GM18867 (cell line): ENCODE measurements around the gene NAT16.
"Not testable (repeated sequence)": the region's sequence is repeated elsewhere in the genome, so short reads cannot be mapped to it uniquely, and the experiment has no call there.

Experiments
- ATAC-seq: cut with Tn5 transposase; IDR thresholded peaks from one replicate; pipeline ENCODE4 v1.9.1; 2021; ENCODE audit warnings: mild to moderate bottlenecking, moderate library complexity; ENCODE audit not compliant: unreplicated experiment

Gene NAT16

DNA sequence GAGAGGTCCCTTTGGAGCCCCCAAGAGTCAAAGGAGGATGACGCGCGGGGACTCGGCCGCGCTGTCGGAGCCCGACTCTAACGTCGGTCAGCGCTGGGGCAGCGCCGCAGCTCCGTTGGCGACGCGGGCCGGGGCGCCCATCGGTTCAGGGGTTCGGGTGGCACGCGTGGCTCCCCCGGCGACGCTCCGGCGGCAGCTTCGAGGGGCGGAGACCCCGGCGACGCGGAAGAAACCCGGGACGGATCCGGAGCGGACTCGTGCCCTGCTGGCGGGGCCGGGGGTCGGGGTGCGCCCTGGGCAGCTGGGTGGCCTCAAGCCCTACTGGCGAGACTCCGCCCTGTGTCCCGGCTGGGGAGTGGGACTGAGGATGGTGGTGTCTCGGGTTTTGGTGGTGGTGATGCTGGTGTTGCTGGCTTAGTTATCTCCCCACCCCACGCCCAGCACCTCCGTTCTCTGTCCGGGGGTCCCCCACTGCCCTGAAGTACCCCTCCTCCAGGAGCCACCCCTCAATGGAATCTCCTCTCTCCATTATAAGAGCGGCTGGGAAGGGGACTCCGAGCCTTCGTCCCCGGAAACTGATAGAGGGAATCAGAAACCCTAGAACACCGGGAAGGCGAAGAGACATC, at the start of gene NAT16:
TSS of gene NAT16 (minus strand) at position 164 of the 626 bp plus-strand sequence. CDS start 5,486 bp downstream, outside the sequence.
- ATAC-seq: no peak

DNA sequence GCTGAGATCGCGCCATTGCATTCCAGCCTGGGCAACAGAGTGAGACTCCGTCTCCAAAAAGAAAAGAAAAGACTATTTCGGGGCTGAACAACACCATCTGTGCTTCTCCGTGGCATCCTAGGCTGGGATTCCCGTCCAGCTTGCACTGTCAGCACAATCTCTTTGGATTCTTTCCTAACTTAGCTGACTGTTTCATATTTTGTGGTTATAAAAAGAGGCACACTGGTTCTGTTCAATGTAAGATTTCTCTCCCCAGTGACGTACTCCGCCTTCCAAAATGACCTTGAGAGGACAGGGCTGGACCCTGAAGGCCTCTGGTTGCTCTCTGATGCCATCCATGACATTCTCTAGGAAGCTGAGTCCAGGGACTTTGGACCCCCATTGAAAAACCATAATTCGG, 46.6 kb upstream of the NAT16 start:
- ATAC-seq: no peak

- ATAC-seq: no peak
Measured at GRCh38 chr7:101225650-101226049, 45.6 kb upstream of the NAT16 start.

DNA sequence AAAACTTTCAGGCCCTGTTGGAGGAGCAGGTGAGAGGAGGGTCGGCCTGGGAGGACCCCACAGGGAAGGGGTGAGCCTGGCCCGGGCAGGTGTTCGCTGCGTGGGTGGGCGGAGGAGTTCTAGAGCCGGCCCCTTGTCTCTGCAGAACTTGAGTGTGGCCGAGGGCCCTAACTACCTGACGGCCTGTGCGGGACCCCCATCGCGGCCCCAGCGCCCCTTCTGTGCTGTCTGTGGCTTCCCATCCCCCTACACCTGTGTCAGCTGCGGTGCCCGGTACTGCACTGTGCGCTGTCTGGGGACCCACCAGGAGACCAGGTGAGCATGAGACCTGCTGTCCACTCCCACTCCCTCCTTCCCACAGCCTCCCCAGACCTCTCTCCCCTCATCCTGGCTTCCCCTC, 43.4 kb upstream of the NAT16 start:
- no peak for ATAC-seq

GRCh38 chr7:101222275-101222830, 42.3 kb upstream of the NAT16 start:
- no peak for ATAC-seq

GRCh38 chr7:101220295-101220694, 40.2 kb upstream of the NAT16 start:
- no peak for ATAC-seq

DNA sequence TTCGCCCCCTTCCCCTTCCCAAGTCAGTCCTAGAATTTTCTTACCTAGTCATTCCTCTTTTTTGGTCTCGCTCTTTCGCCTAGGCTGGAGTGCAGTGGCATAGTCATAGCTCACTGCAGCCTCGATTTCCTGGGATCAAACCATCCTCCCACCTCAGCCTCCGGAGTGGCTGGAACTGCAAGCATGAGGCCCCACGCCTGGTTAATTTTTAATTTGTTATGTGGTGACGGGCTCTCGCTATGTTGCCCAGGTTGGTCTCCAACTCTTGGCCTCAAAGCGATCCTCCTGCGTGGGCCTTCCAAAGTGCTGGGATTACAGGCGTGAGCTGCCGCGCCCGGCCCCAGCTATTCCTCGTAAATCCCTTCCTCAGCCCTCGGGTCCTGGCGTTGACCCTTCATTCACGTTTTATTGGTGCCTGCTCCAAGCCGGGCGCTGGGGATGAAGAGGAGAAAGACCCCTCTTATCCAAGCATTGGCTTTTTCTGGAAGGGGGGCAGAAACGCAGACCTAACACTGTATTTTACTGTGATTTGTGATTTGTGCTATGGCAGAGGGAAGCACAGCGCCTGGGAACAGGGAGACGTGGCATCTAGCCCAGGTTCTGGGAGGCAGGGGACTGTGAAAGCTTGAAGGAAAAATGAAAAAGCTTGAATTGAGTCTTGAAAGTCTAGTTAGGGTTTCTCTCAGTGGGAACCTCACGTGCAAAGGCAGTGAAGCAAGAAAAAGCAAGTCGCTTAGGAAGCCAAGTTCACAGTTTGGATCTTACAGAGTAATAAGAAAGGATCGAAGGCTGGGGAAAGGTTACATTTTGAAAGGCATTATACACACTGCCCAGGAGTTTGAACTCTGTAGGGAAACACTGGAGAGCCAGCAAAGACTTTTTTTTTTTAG, 38.4 kb upstream of the NAT16 start:
- no peak for ATAC-seq

DNA sequence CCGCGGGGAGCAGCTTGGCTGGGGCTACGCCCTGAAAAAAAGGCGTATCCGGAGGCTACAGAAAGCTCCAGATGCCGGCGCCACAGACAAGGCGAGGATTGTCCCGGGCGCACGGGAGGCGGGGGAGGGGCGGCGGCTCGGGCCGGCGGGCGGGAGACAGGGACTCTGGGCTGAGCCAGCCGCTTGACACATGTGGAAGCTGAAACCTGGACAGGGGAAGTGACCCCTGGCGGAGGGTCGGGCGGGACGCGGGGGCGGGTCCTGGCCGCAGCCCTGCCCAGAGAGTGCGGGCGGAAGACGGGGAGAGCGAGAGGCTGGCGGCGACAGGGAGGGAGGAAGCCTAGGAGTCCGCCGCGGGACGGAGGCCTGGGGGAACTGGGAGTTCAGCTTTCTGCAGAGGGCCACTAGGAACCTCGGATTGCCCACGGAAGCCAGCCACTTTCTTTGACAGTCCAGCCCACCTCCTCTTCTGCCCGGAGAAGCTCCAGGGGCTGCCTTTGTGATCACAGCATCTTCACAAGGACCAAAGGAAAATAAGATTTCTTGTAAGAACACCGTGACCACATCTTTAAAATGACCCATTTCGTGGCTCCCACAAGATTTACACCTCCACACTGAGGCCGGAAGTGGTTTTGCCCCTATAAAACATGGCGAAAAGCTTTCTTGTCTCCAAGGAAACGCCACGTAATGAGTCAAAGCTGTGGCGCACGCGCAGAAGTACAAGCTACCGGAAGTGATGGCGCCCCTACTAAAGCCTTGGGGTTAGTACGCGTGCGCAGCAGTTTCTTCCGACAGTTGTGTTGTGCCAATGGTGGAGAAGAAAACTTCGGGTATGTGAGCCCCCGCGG, 37.5 kb upstream of the NAT16 start, which contains the start of the genes PLOD3 and ZNHIT1:
TSS of gene PLOD3 (minus strand) at position 194 of the 848 bp plus-strand sequence. CDS start 307 bp downstream, outside the sequence.
TSS of gene ZNHIT1 (plus strand) at position 778 of the 848 bp plus-strand sequence. CDS start at position 809, 31 bp downstream.
- peak; percentile 67 for ATAC-seq

GRCh38 chr7:101216860-101217387, 36.8 kb upstream of the NAT16 start:
- ATAC-seq: peak; percentile 32

GRCh38 chr7:101216001-101216859, 36.1 kb upstream of the NAT16 start:
- no peak for ATAC-seq

GRCh38 chr7:101212014-101212413, 31.9 kb upstream of the NAT16 start:
- ATAC-seq: no peak

GRCh38 chr7:101211501-101211900, 31.4 kb upstream of the NAT16 start:
- ATAC-seq: no peak

- no peak for ATAC-seq
Measured at GRCh38 chr7:101210143-101210542, 30.1 kb upstream of the NAT16 start.

GRCh38 chr7:101208794-101209193, 28.7 kb upstream of the NAT16 start:
- ATAC-seq: no peak

DNA sequence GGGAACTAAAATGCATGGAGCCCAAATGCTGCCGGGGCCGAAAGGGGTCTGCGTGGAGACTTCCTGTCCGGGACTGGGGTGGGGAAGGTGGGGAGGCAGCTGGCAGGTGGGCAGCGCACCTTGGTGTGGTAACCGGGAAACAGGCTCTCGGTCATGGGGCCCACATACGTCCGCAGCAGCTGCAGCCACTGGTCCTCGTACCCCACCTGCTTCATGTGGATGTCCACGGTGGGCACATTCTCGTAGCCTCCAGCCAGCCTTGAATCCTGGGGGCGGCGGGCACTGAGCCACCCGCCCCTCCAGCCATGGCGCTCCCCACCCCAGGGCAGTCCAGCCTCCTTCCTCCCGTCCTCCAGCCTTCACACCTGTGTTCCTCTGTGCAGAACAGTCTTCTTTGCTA, 27.4 kb upstream of the NAT16 start:
- ATAC-seq: no peak

DNA sequence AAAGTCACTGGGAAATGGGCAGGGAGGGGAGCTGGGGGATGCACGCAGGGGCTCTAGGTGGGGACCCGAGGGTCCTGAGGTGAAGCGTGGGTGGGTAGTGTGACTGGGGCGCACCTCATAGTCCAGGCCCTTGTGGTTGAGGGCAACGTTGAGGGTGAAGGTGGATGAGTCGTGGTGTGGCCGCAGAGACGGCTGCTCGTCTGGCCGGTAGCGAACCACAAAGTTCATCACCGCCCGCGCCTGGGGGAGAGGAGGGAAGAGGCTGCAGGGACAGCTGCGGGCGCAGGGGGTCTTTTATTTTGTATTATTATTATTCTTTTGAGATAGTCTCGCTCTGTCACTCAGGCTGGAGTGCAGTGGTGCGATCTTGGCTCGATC, 26.6 kb upstream of the NAT16 start:
- ATAC-seq: no peak

DNA sequence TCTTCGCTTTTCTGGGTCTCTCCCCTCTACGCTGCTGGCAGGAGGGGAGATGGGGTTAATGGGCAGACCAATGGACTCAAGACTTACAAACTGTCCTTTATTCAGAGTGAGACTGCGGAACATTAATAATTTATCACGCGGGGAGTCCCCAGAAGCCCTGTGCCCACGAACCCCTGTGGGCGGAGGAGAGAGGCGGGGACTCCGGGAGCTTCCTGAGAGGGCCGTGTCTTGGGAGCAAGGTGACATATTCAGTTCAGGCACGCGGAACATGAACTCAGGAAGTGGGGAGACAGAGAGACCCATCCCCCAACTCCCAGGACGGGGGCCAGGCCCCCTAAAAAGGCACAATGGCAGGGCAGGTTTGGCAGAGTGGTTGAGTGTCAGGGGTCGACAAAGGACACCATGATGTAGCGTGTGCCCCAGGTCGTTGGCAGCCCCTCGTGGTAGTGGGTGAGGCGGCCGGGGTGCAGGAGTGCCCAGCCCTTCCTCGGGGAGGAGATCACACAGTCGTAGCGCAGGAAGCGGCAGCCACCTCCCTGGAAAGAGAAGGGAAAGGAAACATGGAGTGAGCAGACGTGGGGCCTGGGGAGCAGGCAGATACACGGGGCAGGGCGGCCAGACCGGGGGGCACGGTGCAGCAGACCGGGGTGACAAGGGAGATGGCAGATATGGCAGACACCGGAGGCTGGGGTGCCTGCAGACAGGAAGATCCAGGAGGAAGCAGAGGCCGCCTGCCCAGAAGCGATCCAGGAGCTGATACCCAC, 26.0 kb upstream of the NAT16 start:
- no peak for ATAC-seq

DNA sequence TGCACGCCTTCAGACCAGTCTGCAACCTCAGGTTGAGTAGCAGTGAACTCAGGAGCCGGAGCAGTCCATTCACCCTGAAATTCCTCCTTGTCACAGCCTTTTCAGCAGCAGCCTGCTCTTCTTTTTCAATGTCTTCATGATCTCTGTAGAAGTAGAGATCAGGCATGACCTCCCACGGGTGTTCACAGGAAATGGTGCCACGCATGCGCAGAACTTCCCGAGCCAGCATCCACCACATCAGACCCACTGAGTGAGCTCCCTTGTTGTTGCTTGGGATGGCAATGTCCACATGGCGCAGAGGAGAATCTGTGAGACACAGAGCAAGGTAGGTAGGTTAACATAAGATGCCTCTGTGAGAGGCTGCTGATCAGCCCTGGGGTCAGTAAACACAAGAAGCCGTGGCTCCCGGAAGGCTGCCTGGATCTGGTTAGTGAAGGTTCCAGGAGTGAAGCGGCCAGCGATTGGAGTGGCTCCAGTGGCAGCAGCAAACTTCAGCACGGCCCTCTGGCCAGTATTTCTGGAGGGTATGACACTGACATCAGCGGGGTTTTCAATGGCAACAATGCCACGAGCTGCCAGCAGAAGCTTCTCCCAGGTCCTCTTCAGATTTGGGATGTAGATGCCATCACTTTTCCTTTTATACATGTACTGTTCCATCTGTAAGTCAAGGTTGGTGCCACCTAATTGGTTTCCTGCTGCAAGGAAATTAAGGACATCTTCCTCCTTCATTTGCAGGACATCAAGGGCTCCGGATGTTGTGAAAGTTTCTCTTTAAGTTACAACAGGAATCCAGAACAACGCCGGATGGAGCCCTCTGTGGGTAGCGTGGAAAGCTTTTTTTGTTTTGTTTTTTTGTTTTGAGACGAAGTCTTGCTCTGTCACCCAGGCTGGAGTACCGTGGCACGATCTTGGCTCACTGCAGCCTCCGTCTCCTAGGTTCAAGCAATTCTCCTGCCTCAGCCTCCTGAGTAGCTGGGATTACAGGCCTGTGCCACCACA, 23.9 kb upstream of the NAT16 start:
- not testable (repeated sequence) for ATAC-seq
